ENCODE results near the gene OR10H1.

The OR10H1 gene

GRCh38 chr19:15769586-15769985 is 45.9 kb downstream of the OR10H1 start:
- DNase-seq, result no peak

- DNase-seq, result no peak
Observed at GRCh38 chr19:15759962-15760565, 55.4 kb downstream of the OR10H1 start.

DNA sequence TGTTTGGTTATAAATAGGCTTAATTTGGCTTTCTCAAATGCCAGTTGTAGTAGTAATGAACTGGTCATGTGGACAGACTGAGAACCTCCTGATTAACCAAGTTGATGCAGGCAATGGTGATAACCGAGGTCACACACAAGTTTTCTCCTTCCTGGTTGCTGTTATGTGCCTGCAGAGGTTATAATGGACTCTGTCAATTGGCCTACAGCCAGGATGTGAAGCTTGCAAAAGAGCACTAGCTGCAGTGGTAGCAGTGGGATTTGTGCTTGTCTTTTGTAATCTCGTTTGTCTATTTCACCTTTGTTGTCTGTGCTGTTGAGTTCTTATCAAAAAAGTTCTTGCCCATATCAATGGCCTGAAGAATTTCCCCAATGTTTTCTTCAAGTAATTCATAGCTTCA is 57.1 kb downstream of the OR10H1 start:
- no peak for DNase-seq

All from inflammatory macrophage treated with lipopolysaccharide for 4 hours (primary cell).